K562 (cell line): ENCODE results near the gene AFF1. TPM values are rescaled to one million over a fixed set of nuclear protein-coding genes. Genes with fewer than 3 reads are reported as not detected.

Experiments used
- ATAC-seq: fragments of 200-7000 bp; cut with Tn5 transposase; 3 replicates; pipeline ENCODE4 v1.9.1; 2020; ENCODE audit warnings: moderate library complexity
- BruUV-seq: library from RNA; stranded (reverse); fragments of 400-500 nt; replicated peaks from 2 replicates; lab custom pipeline; 2021; lab: Mats Ljungman, UMichigan
- CTCF ChIA-PET: fragments of 300-600 bp; formaldehyde crosslinking; extraction: SDS; loops from one replicate; lab custom pipeline; 2021; ENCODE audit warnings: low intra/inter-chr PET ratio; lab: Yijun Ruan, JAX
- POLR2A ChIA-PET: fragments of 300-600, 350-650 bp; sonication (Branson Sonifier 250); formaldehyde crosslinking; extraction: SDS; loops from one replicate; lab custom pipeline; 2021; ENCODE audit warnings: antibody characterized with exemption, inconsistent platforms; lab: Yijun Ruan, JAX
- DNase-seq, 4 experiments: peaks; one replicate each; pipeline versions ENCODE4 v3.0.0 to v3.0.0-alpha.2; 2011 to 2018; ENCODE audit warnings: low spot score in 3 of 4, mixed read lengths in 3 of 4; ENCODE audit errors: extremely low read depth in 1 of 4
- FAIRE-seq: peaks from 2 replicates; lab custom pipeline; 2011; peaks lifted over from hg19 to GRCh38; lab: Jason Lieb, UNC
- H2AFZ ChIP-seq: 2 replicates; pipeline ENCODE4 v1.6.0; 2011; ENCODE audit warnings: low read depth, low read length, control low read depth, inconsistent platforms
- H3K27ac ChIP-seq: fragments of 200-600 bp; 3 replicates; pipeline ENCODE4 v1.8.0; 2011; ENCODE audit warnings: low read depth, mild to moderate bottlenecking, control low read depth, inconsistent platforms, low read length, moderate library complexity, mixed read lengths; ENCODE audit errors: extremely low read depth
- H3K27me3 ChIP-seq, 2 experiments: fragments of 300-600 bp in 1 of 2; 2 replicates in 1 of 2; 3 replicates in 1 of 2; pipeline versions ENCODE4 v1.6.0 to v1.8.0; 2011; ENCODE audit warnings: inconsistent platforms in 2 of 2, low read length in 2 of 2, mild to moderate bottlenecking in 1 of 2, mixed read lengths in 1 of 2, moderate library complexity in 1 of 2; ENCODE audit not compliant: control insufficient read depth in 2 of 2, insufficient read depth in 2 of 2
- H3K36me3 ChIP-seq: fragments of 300-600 bp; 3 replicates; pipeline ENCODE4 v1.8.0; 2011; ENCODE audit warnings: mild to moderate bottlenecking, low read length, inconsistent platforms; ENCODE audit not compliant: control insufficient read depth, insufficient read depth
- H3K4me1 ChIP-seq, 2 experiments: fragments of 200-600 bp in 1 of 2; replicated peaks in 1 of 2; 2 replicates in 1 of 2; 3 replicates in 1 of 2; pipeline versions ENCODE4 v1.5.1 to v1.8.0; 2011; ENCODE audit warnings: inconsistent platforms in 2 of 2, low read length in 2 of 2, mild to moderate bottlenecking in 1 of 2, mixed read lengths in 1 of 2, moderate library complexity in 1 of 2; ENCODE audit not compliant: control insufficient read depth in 2 of 2, insufficient read depth in 2 of 2
- H3K4me2 ChIP-seq: 2 replicates; pipeline ENCODE4 v1.6.1; 2011; ENCODE audit warnings: low read length, control low read depth, inconsistent platforms, mixed read lengths; ENCODE audit not compliant: insufficient read depth
- H3K4me3 ChIP-seq: fragments of 200-600 bp; sonication (generic), shearing (Covaris generic); 2 replicates; pipeline ENCODE4 v1.5.1; 2016; ENCODE audit warnings: control low read depth, inconsistent platforms
- H3K79me2 ChIP-seq: fragments of 200-600 bp; 3 replicates; pipeline ENCODE4 v1.8.0; 2011; ENCODE audit warnings: low read length, inconsistent platforms; ENCODE audit not compliant: control insufficient read depth, insufficient read depth
- H3K9ac ChIP-seq, 2 experiments: 2 replicates each; pipeline versions ENCODE4 v1.6.0 to v1.6.1; 2011; ENCODE audit warnings: low read depth in 2 of 2, low read length in 2 of 2, control low read depth in 1 of 2, inconsistent platforms in 1 of 2, mild to moderate bottlenecking in 1 of 2, mixed read lengths in 1 of 2; ENCODE audit not compliant: insufficient read depth in 1 of 2
- H3K9me1 ChIP-seq: one replicate; pipeline ENCODE4 v1.6.0; 2011; ENCODE audit warnings: inconsistent platforms, mild to moderate bottlenecking, low read length, moderate library complexity; ENCODE audit not compliant: control insufficient read depth, insufficient read depth
- H3K9me3 ChIP-seq: replicated peaks from 2 replicates; pipeline ENCODE4 v1.5.1; 2011; ENCODE audit warnings: low read depth, low read length, inconsistent platforms; ENCODE audit not compliant: control insufficient read depth, insufficient read depth
- H4K20me1 ChIP-seq: replicated peaks from 2 replicates; pipeline ENCODE4 v1.6.1; 2011; ENCODE audit warnings: low read length, inconsistent platforms, mixed read lengths; ENCODE audit not compliant: control insufficient read depth, insufficient read depth
- CEBPG ChIP-seq, 3 experiments: fragments of 200-800 bp in 1 of 3; sonication (Bioruptor generic) in 1 of 3; sonication (generic) in 1 of 3; formaldehyde crosslinking in 1 of 3; IDR thresholded peaks in 2 of 3; conservative IDR thresholded peaks in 1 of 3; 2 replicates each; pipeline versions ENCODE4 v1.6.1 to v1.8.0; 2016 to 2022; ENCODE audit warnings: missing compliant biosample characterization in 2 of 3, missing genetic modification characterization in 2 of 3, mild to moderate bottlenecking in 1 of 3, missing genetic modification reagents in 1 of 3
- DNMT1 ChIP-seq: fragments of 450-650 bp; IDR thresholded peaks from 2 replicates; pipeline ENCODE4 v1.6.1; 2016; ENCODE audit warnings: antibody characterized with exemption, mild to moderate bottlenecking
- ETV5 ChIP-seq: sonication (generic); formaldehyde crosslinking; IDR thresholded peaks from 2 replicates; pipeline ENCODE4 v1.4.0; 2020; ENCODE audit warnings: low read depth, mild to moderate bottlenecking, missing genetic modification reagents
- MEF2A ChIP-seq: IDR thresholded peaks from 2 replicates; pipeline ENCODE4 v1.6.1; 2011; ENCODE audit warnings: low read depth, mild to moderate bottlenecking, low read length, moderate library complexity; ENCODE audit not compliant: control insufficient read depth
- POLR3A ChIP-seq: IDR thresholded peaks from 2 replicates; pipeline ENCODE4 v1.6.1; 2011; ENCODE audit warnings: borderline replicate concordance, mild to moderate bottlenecking, moderate library complexity; ENCODE audit not compliant: insufficient read length, insufficient read depth; ENCODE audit errors: extremely low read depth
- SOX6 ChIP-seq: fragments of 450-650 bp; IDR thresholded peaks from 2 replicates; pipeline ENCODE4 v1.6.1; 2014; ENCODE audit warnings: mild to moderate bottlenecking
- UBTF ChIP-seq, 2 experiments: IDR thresholded peaks; 2 replicates each; pipeline ENCODE4 v1.6.1; 2012; ENCODE audit warnings: improper control_type of control experiment in 2 of 2, low read depth in 2 of 2, low read length in 2 of 2, borderline replicate concordance in 1 of 2
- WGBS: fragments of 100-300 bp; shearing (Covaris generic); methylation state at CpG from one replicate; pipeline ENCODE4 v1.1.6; 2016; ENCODE audit warnings: low coverage, mixed read lengths; ENCODE audit not compliant: insufficient coverage; ENCODE audit errors: missing lambda C conversion rate; 5-methylcytosine and 5-hydroxymethylcytosine counted together
- in situ Hi-C: fragments of 300-500 bp; cut with MboI; formaldehyde crosslinking; loops from 4 replicates; pipeline ENCODE4 v1.15.0; 2018; ENCODE audit warnings: inconsistent platforms, mixed read lengths
- intact Hi-C: fragments of 100-400 bp; cut with micrococcal nuclease; formaldehyde crosslinking; loops from 2 replicates; pipeline ENCODE4 v1.14.2; 2022
- polyA plus RNA-seq, 8 experiments: library from polyadenylated mRNA; depleted of rRNA in 4 of 8; stranded (reverse) in 5 of 8; unstranded in 3 of 8; fragments of >200 nt; fragmentation: Nextera tagmentation in 2 of 8; fragmentation: Illumina TruSeq in 1 of 8; extraction: Ambion mirVana in 2 of 8; extraction: Trizol in 1 of 8; gene quantifications; 2 replicates each; pipeline versions ENCODE4 v1.2.1 to v1.2.3, GENCODE V29; 2011 to 2014; ENCODE audit warnings: inconsistent platforms in 1 of 8, missing spikeins in 1 of 8
- total RNA-seq, 7 experiments: library from RNA; depleted of rRNA in 6 of 7; stranded (reverse); fragments of >200 nt in 6 of 7; fragmentation: Illumina TruSeq in 2 of 7; extraction: Trizol in 2 of 7; gene quantifications; 2 replicates each; pipeline versions ENCODE4 v1.2.1 to v1.2.3, GENCODE V29; 2011 to 2021; ENCODE audit warnings: low replicate concordance in 1 of 7

The AFF1 gene
- total and polyA plus RNA-seq, 9 of the 15 experiments (the other 6 are each of a cell fraction or from before 2014, with no cell fraction given), result 4.1 to 47.5 (median 17.2) TPM

DNA sequence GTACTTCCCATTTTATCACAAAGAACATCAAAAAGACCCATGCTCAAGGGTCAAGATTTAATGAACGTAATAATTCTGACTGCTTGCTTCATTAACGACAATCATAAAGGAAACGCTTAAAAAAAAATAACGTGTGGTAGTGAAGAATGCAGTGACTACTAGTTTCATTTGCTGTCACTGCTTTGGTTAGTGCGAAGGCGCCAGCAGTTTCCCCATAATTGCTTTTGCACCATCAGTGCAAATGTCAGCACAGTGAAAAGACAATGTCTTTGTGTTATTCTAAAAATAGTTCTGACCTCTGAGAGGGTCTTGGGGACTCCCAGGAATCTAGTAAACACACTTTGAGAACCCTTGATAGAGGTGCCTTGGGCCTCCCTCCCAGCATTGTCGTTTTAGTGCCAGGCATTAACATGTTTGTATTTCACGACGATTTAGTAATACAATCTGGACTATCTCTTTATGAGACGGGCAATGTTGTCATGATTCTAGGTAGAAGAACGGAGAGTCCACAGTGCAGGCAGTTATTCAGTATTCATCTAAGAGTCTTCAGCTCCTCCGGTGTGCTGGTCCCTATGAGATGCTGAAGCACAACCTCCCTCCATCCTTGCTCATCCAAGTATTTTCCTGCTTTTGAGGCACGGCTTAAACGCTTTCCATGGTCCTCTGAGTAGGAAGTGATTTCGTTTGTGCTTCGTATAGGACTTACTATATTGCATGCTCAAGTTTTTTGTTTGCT, 71.0 kb downstream of the AFF1 start:
- no TSS peak for BruUV-seq
- peak overlapping the region; percentile 93 for H2AFZ ChIP-seq
- H3K4me2 ChIP-seq, result peak overlapping the region; percentile 92
- H3K4me3 ChIP-seq, result peak overlapping the region; percentile 79
- peak; percentile 30; the same call in 1 of the 2 replicates for TF ChIP-seq MEF2A
- TF ChIP-seq SOX6, result 0 out of 2 replicates have a peak, but pooled peaks have one; percentile 15
- 0 out of 4 replicates have a peak, but pooled peaks of 1 of the 2 experiments have one; percentile 6 for TF ChIP-seq UBTF (IDR thresholded peaks at IDR 0.05; ENCODE audit: borderline replicate concordance in 1 of 2, low read depth in 2 of 2, low read length in 2 of 2)
- no peak for TF ChIP-seq ETV5 (CRISPR knock-in tag)
- TF ChIP-seq CEBPG (CRISPR knock-in tag; IDR thresholded peaks at IDR 0.05), result no peak
- peak in 1 of 2 experiments; percentile 33; a peak in 1 of 4 replicates for TF ChIP-seq CEBPG (tag; conservative IDR thresholded peaks at IDR 0.05 in 1 of 2, IDR thresholded peaks at IDR 0.05 in 1 of 2)
- no peak for TF ChIP-seq POLR3A
- TF ChIP-seq DNMT1, result no peak
- intact Hi-C loops (loop anchor here (2.0 kb wide), 4 partner anchors 45 to 87 kb away; partner anchors contain the start of gene AFF1), in situ Hi-C loops (loop anchor here (5.0 kb wide), 1 partner anchor 69 kb away; the partner anchor contains the start of gene AFF1)
- 20% methylated on average over 16 of the region's 16 CpGs for WGBS
- H3K9me1 ChIP-seq, result no peaks in the 10 kb centered on the region
- H3K9me3 ChIP-seq, result no peaks in the 10 kb centered on the region
- peak overlapping the region; percentile 96 for H3K9ac ChIP-seq
- DNase-seq (peak in 1 of 4 experiments; percentile 36), FAIRE-seq (no peak), ATAC-seq (peak; percentile 0; the same call in 1 of the 3 replicates)
- peaks cover 11 to 31% of the 10 kb centered on the region in 2 experiments; a peak in 4 of 5 replicates for H3K4me1 ChIP-seq
- H3K27ac ChIP-seq, result peak overlapping the region; percentile 97
- POLR2A ChIA-PET, result interaction anchor here (0.6 to 3.8 kb wide), 30 partner anchors 8 to 111 kb away, joined by 3 to 36 read pairs (median 5); partner anchors contain the start of gene AFF1
- no peaks in the 10 kb centered on the region for H4K20me1 ChIP-seq
- peaks cover 54% of the 10 kb centered on the region for H3K79me2 ChIP-seq
- H3K27me3 ChIP-seq, result no peaks in the 10 kb centered on the region
- CTCF ChIA-PET, result no interaction called here
- H3K36me3 ChIP-seq, result no peaks in the 10 kb centered on the region
